Right ventricle myocardium superior (tissue), 1 donor: ENCODE data around the gene CNTN6. TPM values are rescaled to one million over a fixed set of nuclear protein-coding genes. Genes with fewer than 3 reads are reported as not detected.

ENCODE experiments used
- ATAC-seq: fragments of 200-7000 bp; cut with Tn5 transposase; one replicate; pipeline ENCODE4 v1.9.1; 2020; ENCODE audit warnings: mild to moderate bottlenecking; ENCODE audit not compliant: poor library complexity
- DNase-seq: peaks from one replicate; pipeline ENCODE4 v3.0.0-alpha.2; 2020
- intact Hi-C: fragments of 100-400 bp; cut with DNase I; formaldehyde crosslinking; loops from one replicate; pipeline ENCODE4 v1.11.2; 2022
- total RNA-seq: library from RNA; stranded (reverse); fragmentation: NEBNext Ultra II Directional; extraction: Animal tissue kit (Norgen Biotek cat#: 25700); gene quantifications from one replicate; pipeline ENCODE4 v1.2.1, GENCODE V29; 2021
- donor health status: DM: no; HTN: yes; CAD: no; lungs with severe emphysema.

CNTN6 gene
- total RNA-seq, 1 donor from 2014 or later: not detected

- intact Hi-C loops: no loop called here
- DNase-seq (no peak), ATAC-seq (no peak)
Observed at GRCh38 chr3:1147819-1148218, 55.0 kb downstream of the CNTN6 start.

GRCh38 chr3:1164101-1164500, 71.3 kb downstream of the CNTN6 start:
- no peak for DNase-seq
- ATAC-seq: no peak
- intact Hi-C loops: no loop called here

- no peak for DNase-seq
- intact Hi-C loops: no loop called here
- no peak for ATAC-seq
Observed at GRCh38 chr3:1171320-1171719, 78.5 kb downstream of the CNTN6 start.

GRCh38 chr3:1172644-1173043, 79.8 kb downstream of the CNTN6 start:
- DNase-seq (no peak), ATAC-seq (no peak)
- intact Hi-C loops: no loop called here

GRCh38 chr3:1179146-1179545, 86.3 kb downstream of the CNTN6 start:
- ATAC-seq (no peak), DNase-seq (no peak)
- intact Hi-C loops: no loop called here

- intact Hi-C loops: no loop called here
- ATAC-seq (no peak), DNase-seq (no peak)
Observed at GRCh38 chr3:1183320-1184048, 90.7 kb downstream of the CNTN6 start.

GRCh38 chr3:1190569-1190968, 97.7 kb downstream of the CNTN6 start:
- DNase-seq (no peak), ATAC-seq (no peak)
- intact Hi-C loops: no loop called here

GRCh38 chr3:1191026-1191425, 98.2 kb downstream of the CNTN6 start:
- intact Hi-C loops: no loop called here
- DNase-seq (no peak), ATAC-seq (no peak)

GRCh38 chr3:1195947-1196346, 103.1 kb downstream of the CNTN6 start:
- no peak for DNase-seq
- intact Hi-C loops: no loop called here
- ATAC-seq: no peak

- no peak for DNase-seq
- no peak for ATAC-seq
- intact Hi-C loops: no loop called here
Observed at GRCh38 chr3:1197051-1197450, 104.2 kb downstream of the CNTN6 start.

GRCh38 chr3:1200371-1200770, 107.5 kb downstream of the CNTN6 start:
- ATAC-seq (no peak), DNase-seq (no peak)
- intact Hi-C loops: no loop called here

GRCh38 chr3:1207904-1208303, 115.1 kb downstream of the CNTN6 start:
- no peak for DNase-seq
- ATAC-seq: no peak
- intact Hi-C loops: no loop called here

GRCh38 chr3:1214933-1215332, 122.1 kb downstream of the CNTN6 start:
- ATAC-seq: no peak
- intact Hi-C loops: no loop called here

GRCh38 chr3:1216856-1217255, 124.0 kb downstream of the CNTN6 start:
- ATAC-seq: no peak
- intact Hi-C loops: no loop called here
- DNase-seq: no peak

More at GRCh38 chr3:1214933-1215332, 122.1 kb downstream of the CNTN6 start:
- DNase-seq: no peak

GRCh38 chr3:1227111-1227510, 134.3 kb downstream of the CNTN6 start:
- DNase-seq (no peak), ATAC-seq (no peak)
- intact Hi-C loops: no loop called here

GRCh38 chr3:1228289-1228688, 135.5 kb downstream of the CNTN6 start:
- intact Hi-C loops: no loop called here
- ATAC-seq (no peak), DNase-seq (no peak)

- DNase-seq (no peak), ATAC-seq (no peak)
- intact Hi-C loops: no loop called here
Observed at GRCh38 chr3:1230920-1231319, 138.1 kb downstream of the CNTN6 start.

- intact Hi-C loops: no loop called here
- no peak for DNase-seq
- ATAC-seq: no peak
Observed at GRCh38 chr3:1232276-1232675, 139.5 kb downstream of the CNTN6 start.

GRCh38 chr3:1235526-1236120, 142.8 kb downstream of the CNTN6 start:
- intact Hi-C loops: no loop called here
- DNase-seq (no peak), ATAC-seq (no peak)

GRCh38 chr3:1251282-1252060, 158.6 kb downstream of the CNTN6 start:
- no peak for ATAC-seq
- DNase-seq: no peak
- intact Hi-C loops: no loop called here
